ENCODE results near the gene DCC.

Gene DCC

GRCh38 chr18:53441761-53442414 lies 1101.9 kb downstream of the DCC start:
- DNase-seq (ENCODE audit: extremely low read depth, low read depth): no peak

DNA sequence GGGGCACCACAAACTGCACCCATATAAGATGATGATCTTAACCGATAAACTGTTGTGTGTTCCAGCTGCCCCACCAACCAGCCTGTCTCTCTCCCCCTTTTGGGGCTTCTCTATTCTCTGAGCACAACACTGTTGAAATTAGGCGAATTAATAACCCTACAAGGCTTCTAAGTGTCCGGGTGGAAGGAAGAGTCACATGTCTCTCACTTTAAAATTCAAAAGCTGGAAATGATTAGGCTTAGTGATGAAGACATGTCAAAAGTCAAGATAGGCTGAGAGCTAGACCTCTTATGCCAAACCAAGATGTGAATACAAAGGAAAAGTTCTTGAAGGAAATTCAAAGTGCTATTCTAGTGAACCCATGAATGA lies 1102.4 kb downstream of the DCC start:
- no peak overlapping the region for H3K4me3 ChIP-seq (replicated peaks; ENCODE audit: low read depth, low read length)
- DNase-seq (ENCODE audit: extremely low read depth, low read depth): no peak
- TF ChIP-seq CTCF (IDR thresholded peaks at IDR 0.05; ENCODE audit: low read depth, low read length, missing control alignments): no peak

More at GRCh38 chr18:53441761-53442414, 1101.9 kb downstream of the DCC start:
- no peak for TF ChIP-seq CTCF (IDR thresholded peaks at IDR 0.05; ENCODE audit: low read depth, low read length, missing control alignments)
- no peak overlapping the region for H3K4me3 ChIP-seq (replicated peaks; ENCODE audit: low read depth, low read length)

- H3K4me3 ChIP-seq (replicated peaks; ENCODE audit: low read depth, low read length): no peak overlapping the region
- TF ChIP-seq CTCF (IDR thresholded peaks at IDR 0.05; ENCODE audit: low read depth, low read length, missing control alignments): no peak
- DNase-seq (ENCODE audit: extremely low read depth, low read depth): no peak
Measured at GRCh38 chr18:53443336-53443735, 1103.3 kb downstream of the DCC start.

DNA sequence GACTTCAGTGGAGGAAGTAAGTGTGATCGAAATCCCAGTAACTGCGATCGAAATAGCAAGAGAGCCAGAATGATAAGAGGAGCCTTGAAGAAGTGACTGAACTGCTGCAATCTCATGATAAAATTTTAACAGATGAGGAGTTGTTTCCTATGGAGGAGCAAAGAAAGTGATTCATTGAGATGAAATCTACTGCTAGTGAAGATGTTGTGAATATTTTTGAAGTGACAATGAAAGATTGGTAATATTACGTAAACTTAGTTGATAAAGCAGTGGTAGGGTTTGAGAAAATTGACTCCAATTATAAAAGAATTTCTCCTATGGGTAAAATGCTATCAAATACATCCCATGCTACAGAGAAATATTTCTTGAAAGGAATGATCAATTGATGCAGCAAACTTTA lies 1103.8 kb downstream of the DCC start:
- no peak overlapping the region for H3K4me3 ChIP-seq (replicated peaks; ENCODE audit: low read depth, low read length)
- no peak for DNase-seq (ENCODE audit: extremely low read depth, low read depth)
- TF ChIP-seq CTCF (IDR thresholded peaks at IDR 0.05; ENCODE audit: low read depth, low read length, missing control alignments): no peak

DNA sequence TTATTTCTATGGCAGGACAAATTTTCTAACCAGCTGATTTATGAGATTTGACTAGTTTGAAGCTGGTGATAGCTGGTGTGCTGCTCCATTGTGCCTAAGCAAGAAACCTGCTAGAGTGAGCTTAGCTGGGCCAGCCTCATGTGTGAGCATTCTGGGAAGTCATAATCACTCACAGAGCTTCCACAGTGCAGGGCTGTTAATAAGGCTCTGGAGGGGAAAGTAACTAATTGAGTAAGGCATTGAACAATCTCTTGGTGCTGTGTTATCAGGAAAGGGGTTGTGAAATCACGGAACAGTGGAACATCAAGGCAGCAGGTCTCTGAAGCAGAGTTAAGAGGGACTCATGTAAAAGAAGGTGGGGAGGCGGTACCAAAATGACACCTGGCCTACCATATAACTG lies 1111.9 kb downstream of the DCC start:
- TF ChIP-seq CTCF (IDR thresholded peaks at IDR 0.05; ENCODE audit: low read depth, low read length, missing control alignments): no peak
- H3K4me3 ChIP-seq (replicated peaks; ENCODE audit: low read depth, low read length): no peak overlapping the region
- DNase-seq (ENCODE audit: extremely low read depth, low read depth): no peak

DNA sequence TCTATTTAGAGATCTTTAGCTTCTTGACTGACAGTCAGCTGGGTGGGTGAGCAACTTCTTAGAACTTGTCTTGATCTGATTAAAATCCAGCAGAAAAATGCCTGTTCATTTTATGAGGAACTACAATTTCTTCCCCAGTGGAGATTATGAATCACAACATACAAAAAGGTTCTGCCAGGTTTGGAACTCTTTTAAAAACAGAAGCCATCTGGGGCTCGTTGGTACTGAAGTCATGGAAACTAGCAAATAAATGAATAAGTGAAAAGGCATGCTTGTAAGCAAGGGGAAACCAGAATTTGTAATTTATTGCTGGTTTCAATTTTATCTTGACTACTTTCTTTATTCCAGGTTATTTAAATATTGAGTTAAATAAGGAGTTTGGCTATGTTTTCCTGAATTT lies 1117.1 kb downstream of the DCC start:
- no peak for TF ChIP-seq CTCF (IDR thresholded peaks at IDR 0.05; ENCODE audit: low read depth, low read length, missing control alignments)
- no peak for DNase-seq (ENCODE audit: extremely low read depth, low read depth)
- H3K4me3 ChIP-seq (replicated peaks; ENCODE audit: low read depth, low read length): no peak overlapping the region

DNA sequence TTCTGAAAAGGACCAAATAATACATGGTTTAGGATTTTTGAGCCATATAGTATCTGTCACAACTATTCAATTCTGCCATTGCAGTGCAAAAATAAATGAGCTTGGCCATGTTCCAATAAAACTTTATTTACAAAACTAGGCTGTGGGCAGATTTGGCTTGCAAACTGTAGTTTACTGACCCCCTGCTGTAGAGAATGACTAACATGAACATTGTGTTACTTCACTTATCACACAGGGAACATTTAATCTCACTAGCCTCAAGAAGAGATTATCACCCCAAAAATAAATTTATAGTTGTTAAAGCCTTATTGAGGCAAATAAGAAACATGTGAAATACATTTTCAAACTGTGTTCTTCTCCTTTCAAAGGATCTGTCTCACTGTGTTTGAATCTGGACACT lies 1118.3 kb downstream of the DCC start:
- no peak for DNase-seq (ENCODE audit: extremely low read depth, low read depth)
- H3K4me3 ChIP-seq (replicated peaks; ENCODE audit: low read depth, low read length): no peak overlapping the region
- TF ChIP-seq CTCF (IDR thresholded peaks at IDR 0.05; ENCODE audit: low read depth, low read length, missing control alignments): no peak

Measured in HFF-Myc (cell line).